Left lung (tissue), 10 donors: ENCODE data around the gene DHRS7B. TPM values are rescaled to one million over a fixed set of nuclear protein-coding genes. Genes with fewer than 3 reads are reported as not detected.
"Not testable (repeated sequence)": the region's sequence is repeated elsewhere in the genome, so short reads cannot be mapped to it uniquely, and the experiment has no call there.

Experiments
- ATAC-seq: fragments of 200-7000 bp; cut with Tn5 transposase; one replicate; pipeline ENCODE4 v1.9.1; 2020; ENCODE audit warnings: moderate library complexity
- DNase-seq, 4 donors: peaks; one replicate each; pipeline ENCODE4 v3.0.0-alpha.2; 2013 to 2020
- H3K27ac ChIP-seq, 2 donors: fragments of 200-600 bp; sonication (generic) in 1 of 2; one replicate each; pipeline versions ENCODE4 v1.5.0 to v1.8.0; 2020 to 2021
- H3K27me3 ChIP-seq, 2 donors: fragments of 200-600 bp; sonication (generic) in 1 of 2; one replicate each; pipeline versions ENCODE4 v1.5.0 to v1.8.0; 2020 to 2021
- H3K36me3 ChIP-seq, 2 donors: fragments of 200-600 bp; sonication (generic) in 1 of 2; one replicate each; pipeline versions ENCODE4 v1.5.0 to v1.8.0; 2020 to 2021
- H3K4me1 ChIP-seq, 2 donors: fragments of 200-600 bp; one replicate each; pipeline ENCODE4 v1.8.0; 2021
- H3K4me3 ChIP-seq, 2 donors: fragments of 200-600 bp; sonication (generic) in 1 of 2; one replicate each; pipeline versions ENCODE4 v1.5.0 to v1.8.0; 2020 to 2021; ENCODE audit warnings: mild to moderate bottlenecking in 1 of 2
- H3K9me3 ChIP-seq, 2 donors: fragments of 200-600 bp; sonication (generic) in 1 of 2; one replicate each; pipeline versions ENCODE4 v1.5.0 to v1.8.0; 2020 to 2021
- intact Hi-C, 2 donors: fragments of 100-400 bp; cut with DNase I; formaldehyde crosslinking; loops; one replicate each; pipeline versions ENCODE4 v1.11.2 to v1.14.2; 2022
- polyA plus RNA-seq, 6 donors: library from polyadenylated mRNA; unstranded; fragments of 120-200 nt; gene quantifications; one replicate each; pipeline ENCODE4 v1.2.1, GENCODE V29; 2013; ENCODE audit not compliant: insufficient read length in 6 of 6
- total RNA-seq, 2 donors: library from RNA; stranded (reverse); fragmentation: NEBNext Ultra II Directional; extraction: Animal tissue kit (Norgen Biotek cat#: 25700); gene quantifications; one replicate each; pipeline ENCODE4 v1.2.1, GENCODE V29; 2021
- TF ChIP-seq, protein P1 (sequence below), 2 donors: fragments of 200-600 bp; sonication (generic) in 1 of 2; IDR thresholded peaks; one replicate each; pipeline versions ENCODE4 v1.5.0 to v1.8.0; 2021; ENCODE audit warnings: antibody characterized with exemption in 2 of 2
- donor health status: DM: no; HTN: yes; CAD: no.
- donor health status: DM: no; HTN: no; CAD: no.

The DHRS7B gene
- total and polyA plus RNA-seq, 8 donors = 22.5 to 29.1 (median 25.0) TPM

- DNase-seq (peak in 3 of 4 donors; percentile 53 to 74 (median 63)), ATAC-seq (peak; percentile 96)
- Histone ChIP-seq H3K4me3 (peak overlapping the region; percentile 36 to 41), H3K4me1 (peaks cover 0 to 17% of the 10 kb centered on the region in 2 donors), H3K27ac (no peak overlapping the region), H3K9me3 (no peaks in the 10 kb centered on the region), H3K27me3 (peaks cover 0 to 14% of the 10 kb centered on the region in 2 donors), H3K36me3 (no peaks in the 10 kb centered on the region)
- intact Hi-C loops = no loop called here
- TF ChIP-seq, protein P1, sequence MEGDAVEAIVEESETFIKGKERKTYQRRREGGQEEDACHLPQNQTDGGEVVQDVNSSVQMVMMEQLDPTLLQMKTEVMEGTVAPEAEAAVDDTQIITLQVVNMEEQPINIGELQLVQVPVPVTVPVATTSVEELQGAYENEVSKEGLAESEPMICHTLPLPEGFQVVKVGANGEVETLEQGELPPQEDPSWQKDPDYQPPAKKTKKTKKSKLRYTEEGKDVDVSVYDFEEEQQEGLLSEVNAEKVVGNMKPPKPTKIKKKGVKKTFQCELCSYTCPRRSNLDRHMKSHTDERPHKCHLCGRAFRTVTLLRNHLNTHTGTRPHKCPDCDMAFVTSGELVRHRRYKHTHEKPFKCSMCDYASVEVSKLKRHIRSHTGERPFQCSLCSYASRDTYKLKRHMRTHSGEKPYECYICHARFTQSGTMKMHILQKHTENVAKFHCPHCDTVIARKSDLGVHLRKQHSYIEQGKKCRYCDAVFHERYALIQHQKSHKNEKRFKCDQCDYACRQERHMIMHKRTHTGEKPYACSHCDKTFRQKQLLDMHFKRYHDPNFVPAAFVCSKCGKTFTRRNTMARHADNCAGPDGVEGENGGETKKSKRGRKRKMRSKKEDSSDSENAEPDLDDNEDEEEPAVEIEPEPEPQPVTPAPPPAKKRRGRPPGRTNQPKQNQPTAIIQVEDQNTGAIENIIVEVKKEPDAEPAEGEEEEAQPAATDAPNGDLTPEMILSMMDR (IDR thresholded peaks at IDR 0.05) = no peak
Observed at GRCh38 chr17:21098934-21099689, 27.7 kb upstream of the DHRS7B start.

GRCh38 chr17:21100636-21101035, 26.1 kb upstream of the DHRS7B start:
- Histone ChIP-seq H3K36me3 (no peaks in the 10 kb centered on the region), H3K4me1 (peaks cover 0 to 17% of the 10 kb centered on the region in 2 donors), H3K4me3 (no peak overlapping the region), H3K27me3 (peaks cover 0 to 14% of the 10 kb centered on the region in 2 donors), H3K27ac (no peak overlapping the region), H3K9me3 (no peaks in the 10 kb centered on the region)
- ATAC-seq (no peak), DNase-seq (no peak)
- TF ChIP-seq, protein P1 (IDR thresholded peaks at IDR 0.05) = no peak
- intact Hi-C loops = no loop called here

GRCh38 chr17:21104608-21105007, 22.2 kb upstream of the DHRS7B start:
- Histone ChIP-seq H3K27me3 (no peaks in the 10 kb centered on the region), H3K4me3 (no peak overlapping the region), H3K36me3 (no peaks in the 10 kb centered on the region), H3K9me3 (no peaks in the 10 kb centered on the region), H3K27ac (no peak overlapping the region), H3K4me1 (peaks cover 0 to 3% of the 10 kb centered on the region in 2 donors)
- intact Hi-C loops = no loop called here
- DNase-seq (no peak), ATAC-seq (no peak)
- TF ChIP-seq, protein P1 (IDR thresholded peaks at IDR 0.05) = no peak

DNA sequence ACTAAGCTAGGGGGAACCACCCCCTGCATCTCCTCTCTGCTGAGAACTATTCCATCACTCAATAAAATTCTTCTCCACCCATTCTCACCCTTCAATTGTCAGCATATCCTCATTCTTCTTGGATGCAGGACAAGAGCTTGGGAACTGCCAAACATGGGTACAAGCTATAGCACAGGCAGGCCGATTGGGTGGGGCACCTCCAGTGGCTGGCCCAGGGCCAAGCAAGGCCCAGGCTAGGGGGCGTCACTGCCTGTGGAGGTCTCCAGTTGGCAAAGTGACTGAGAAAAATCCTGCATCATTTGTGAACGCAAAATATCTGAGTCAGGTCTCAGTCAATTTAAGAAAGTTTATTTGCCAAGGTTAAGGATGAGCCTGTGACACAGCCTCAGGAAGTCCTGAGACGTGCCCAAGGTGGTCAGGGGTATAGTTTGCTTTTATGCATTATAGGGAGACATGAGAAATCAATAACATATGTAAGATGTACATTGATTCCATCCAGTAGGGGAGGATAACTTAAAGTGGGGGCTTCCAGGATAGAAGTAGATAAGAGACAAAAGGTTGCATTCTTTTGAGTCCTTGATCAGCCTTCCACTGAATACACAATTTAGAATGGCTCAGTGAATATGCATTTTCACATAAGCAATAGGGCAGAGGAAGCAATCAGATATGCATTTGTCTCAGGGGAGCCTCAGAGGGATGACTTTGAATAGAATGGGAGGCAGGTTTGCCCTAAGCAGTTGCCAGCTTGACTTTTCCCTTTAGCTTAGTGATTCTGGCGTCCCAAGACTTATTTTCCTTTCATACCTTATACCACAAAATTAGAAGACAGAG, 21.5 kb upstream of the DHRS7B start:
- ATAC-seq (no peak), DNase-seq (no peak)
- Histone ChIP-seq H3K4me1 (no peaks in the 10 kb centered on the region), H3K27me3 (no peaks in the 10 kb centered on the region), H3K36me3 (no peaks in the 10 kb centered on the region), H3K27ac (no peak overlapping the region), H3K4me3 (no peak overlapping the region), H3K9me3 (no peaks in the 10 kb centered on the region)
- intact Hi-C loops = no loop called here
- TF ChIP-seq, protein P1 (IDR thresholded peaks at IDR 0.05) = no peak

DNA sequence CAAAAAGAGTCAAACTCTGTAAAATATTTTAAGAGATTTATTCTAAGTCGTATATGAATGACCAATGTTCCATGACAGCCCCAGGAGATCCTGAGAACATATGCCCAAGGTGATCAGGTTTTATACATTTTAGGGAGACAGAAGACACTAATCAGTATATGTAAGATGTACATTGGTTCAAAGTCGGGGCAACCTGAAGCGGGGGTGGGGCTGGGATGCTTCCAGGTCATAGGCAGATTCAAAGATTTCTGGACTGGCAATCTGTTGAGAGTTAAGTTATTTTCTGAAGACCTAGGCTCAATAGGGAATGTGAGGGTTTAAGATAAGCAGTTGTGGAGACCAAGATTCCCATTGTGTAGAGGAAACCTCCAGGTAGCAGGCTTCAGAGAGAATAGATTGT, 20.4 kb upstream of the DHRS7B start:
- TF ChIP-seq, protein P1 (IDR thresholded peaks at IDR 0.05) = no peak
- Histone ChIP-seq H3K9me3 (no peaks in the 10 kb centered on the region), H3K4me3 (no peak overlapping the region), H3K4me1 (no peaks in the 10 kb centered on the region), H3K36me3 (no peaks in the 10 kb centered on the region), H3K27ac (no peak overlapping the region), H3K27me3 (no peaks in the 10 kb centered on the region)
- DNase-seq = no peak
- intact Hi-C loops = no loop called here
- no peak for ATAC-seq

GRCh38 chr17:21107067-21107650, 19.6 kb upstream of the DHRS7B start:
- intact Hi-C loops, ATAC-seq, H3K27me3 ChIP-seq: not testable (repeated sequence)

More at GRCh38 chr17:21107067-21107650, 19.6 kb upstream of the DHRS7B start:
- H3K9me3 ChIP-seq, H3K4me1 ChIP-seq, H3K36me3 ChIP-seq, H3K27ac ChIP-seq, DNase-seq, H3K4me3 ChIP-seq: not testable (repeated sequence)
